MM.1S (cell line): ENCODE data around the gene DIP2B.

Experiments used
- CTCF ChIP-seq: fragments of 300-600 bp; sonication (generic); IDR thresholded peaks from 2 replicates; pipeline ENCODE4 v1.5.1; 2016; ENCODE audit warnings: antibody characterized with exemption, low read length, mixed read lengths
- EZH2 ChIP-seq: fragments of 300-600 bp; sonication (generic); optimal IDR thresholded peaks from 2 replicates; pipeline ENCODE3; 2017; ENCODE audit warnings: low read depth, mild to moderate bottlenecking, antibody characterized with exemption, low read length, mixed read lengths

DNA sequence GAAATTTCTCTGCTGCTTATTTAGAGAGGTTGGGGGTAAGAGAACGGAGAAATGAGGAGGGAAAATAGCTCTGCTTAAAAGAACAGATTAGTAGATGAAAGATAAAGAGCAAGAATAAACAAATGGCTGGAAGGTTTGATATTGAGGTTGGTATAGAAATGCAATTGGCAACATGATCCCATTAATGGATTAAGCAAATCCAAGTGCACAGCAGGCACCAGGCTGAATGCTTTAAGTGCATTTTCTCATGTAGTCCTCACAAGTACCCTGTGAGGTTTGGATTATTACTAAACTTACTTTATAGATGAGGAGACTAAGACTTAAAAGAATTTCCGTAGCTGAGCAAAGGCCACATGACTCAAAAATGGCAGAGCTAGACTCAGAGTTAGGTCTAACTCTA lies 182.2 kb downstream of the DIP2B start:
- TF ChIP-seq CTCF (no peak), EZH2 (no peak)
